SK-N-SH (cell line): ENCODE data around the gene IL31. TPM values are rescaled to one million over a fixed set of nuclear protein-coding genes. Genes with fewer than 3 reads are reported as not detected.

ENCODE experiments used
- CTCF ChIA-PET: fragments of 300-600, 350-600 bp; formaldehyde crosslinking; extraction: SDS; loops from one replicate; lab custom pipeline; 2021; lab: Yijun Ruan, JAX
- POLR2A ChIA-PET: fragments of 350-600 bp; sonication (Branson Sonifier 250); formaldehyde crosslinking; extraction: SDS; loops from one replicate; lab custom pipeline; 2020; ENCODE audit warnings: antibody characterized with exemption, inconsistent platforms; lab: Yijun Ruan, JAX
- DNase-seq: peaks from one replicate; pipeline ENCODE4 v3.0.0; 2012
- H2AFZ ChIP-seq: fragments of 200-600 bp; sonication (generic); 2 replicates; pipeline ENCODE4 v1.8.1; 2016; ENCODE audit warnings: antibody characterized with exemption, mild to moderate bottlenecking, low read depth
- H3F3A ChIP-seq: fragments of 200-600 bp; sonication (generic); replicated peaks from 2 replicates; pipeline ENCODE3; 2016; ENCODE audit warnings: antibody characterized with exemption, mild to moderate bottlenecking; ENCODE audit not compliant: insufficient read depth
- H3K27ac ChIP-seq, 2 experiments: fragments of 200-500 bp in 1 of 2; fragments of 200-600 bp in 1 of 2; sonication (Bioruptor generic) in 1 of 2; sonication (generic), shearing (Covaris generic) in 1 of 2; 2 replicates each; pipeline versions ENCODE4 v1.5.1 to v1.6.1; 2014 to 2016; ENCODE audit warnings: low read depth in 2 of 2, inconsistent platforms in 1 of 2, low read length in 1 of 2, mild to moderate bottlenecking in 1 of 2, mixed read lengths in 1 of 2
- H3K27me3 ChIP-seq: fragments of 200-600 bp; sonication (generic), shearing (Covaris generic); 2 replicates; pipeline ENCODE4 v1.6.1; 2016; ENCODE audit warnings: mixed run types; ENCODE audit not compliant: insufficient read depth
- H3K36me3 ChIP-seq, 2 experiments: fragments of 200-500 bp in 1 of 2; fragments of 200-600 bp in 1 of 2; sonication (Bioruptor generic) in 1 of 2; sonication (generic) in 1 of 2; replicated peaks in 1 of 2; 2 replicates each; pipeline versions ENCODE3 to v1.5.1; 2014 to 2016; ENCODE audit warnings: low read length in 1 of 2, mild to moderate bottlenecking in 1 of 2; ENCODE audit not compliant: insufficient read depth in 2 of 2, control insufficient read depth in 1 of 2
- H3K4me1 ChIP-seq, 2 experiments: fragments of 200-500 bp in 1 of 2; fragments of 200-600 bp in 1 of 2; sonication (Bioruptor generic) in 1 of 2; sonication (generic), shearing (Covaris generic) in 1 of 2; 2 replicates each; pipeline versions ENCODE4 v1.5.1 to v1.6.1; 2014 to 2016; ENCODE audit warnings: low read depth in 1 of 2, low read length in 1 of 2, mixed run types in 1 of 2; ENCODE audit not compliant: insufficient read depth in 2 of 2, control insufficient read depth in 1 of 2
- H3K4me2 ChIP-seq: fragments of 200-600 bp; sonication (generic), shearing (Covaris generic); 2 replicates; pipeline ENCODE4 v1.6.1; 2017; ENCODE audit warnings: mixed run types
- H3K4me3 ChIP-seq, 2 experiments: fragments of 200-500 bp in 1 of 2; fragments of 200-600 bp in 1 of 2; sonication (Bioruptor generic) in 1 of 2; sonication (generic), shearing (Covaris generic) in 1 of 2; 2 replicates each; pipeline versions ENCODE4 v1.5.1 to v1.8.1; 2014 to 2016; ENCODE audit warnings: low read depth in 2 of 2, inconsistent platforms in 1 of 2, low read length in 1 of 2, mild to moderate bottlenecking in 1 of 2, mixed read lengths in 1 of 2, moderate library complexity in 1 of 2
- H3K79me2 ChIP-seq: fragments of 200-600 bp; sonication (generic); 2 replicates; pipeline ENCODE4 v1.8.1; 2017; ENCODE audit warnings: mild to moderate bottlenecking; ENCODE audit not compliant: insufficient read depth
- H3K9ac ChIP-seq: fragments of 200-600 bp; sonication (generic); 2 replicates; pipeline ENCODE4 v1.6.1; 2017; ENCODE audit warnings: mixed run types
- H3K9me2 ChIP-seq: fragments of 200-600 bp; sonication (generic); 2 replicates; pipeline ENCODE4 v1.6.1; 2017; ENCODE audit warnings: mixed run types
- H3K9me3 ChIP-seq: fragments of 200-600 bp; sonication (generic); 2 replicates; pipeline ENCODE4 v1.6.1; 2017; ENCODE audit warnings: mixed run types, mild to moderate bottlenecking, moderate library complexity
- H4K20me1 ChIP-seq: fragments of 200-600 bp; sonication (generic); 2 replicates; pipeline ENCODE4 v1.6.1; 2017; ENCODE audit warnings: mild to moderate bottlenecking, mixed run types; ENCODE audit not compliant: insufficient read depth
- CHD2 ChIP-seq: fragments of 150-350 bp; IDR thresholded peaks from 2 replicates; pipeline ENCODE4 v1.6.1; 2018; ENCODE audit warnings: low read length; ENCODE audit not compliant: partially characterized antibody
- CTCF ChIP-seq: fragments of 200-600 bp; sonication (generic); IDR thresholded peaks from 2 replicates; pipeline ENCODE4 v1.6.1; 2017; ENCODE audit warnings: antibody characterized with exemption, mild to moderate bottlenecking, moderate library complexity
- ELF1 ChIP-seq: IDR thresholded peaks from 2 replicates; pipeline ENCODE4 v1.4.0; 2012
- EP300 ChIP-seq, 2 experiments: IDR thresholded peaks; 2 replicates each; pipeline versions ENCODE4 v1.4.0 to v1.6.1; 2012; ENCODE audit warnings: borderline replicate concordance in 1 of 2, low read depth in 1 of 2, low read length in 1 of 2
- FOSL2 ChIP-seq: IDR thresholded peaks from 2 replicates; pipeline ENCODE4 v1.4.0; 2012; ENCODE audit warnings: low read depth, mild to moderate bottlenecking, moderate library complexity, borderline replicate concordance
- FOXJ3 ChIP-seq: sonication (generic); formaldehyde crosslinking; IDR thresholded peaks from 2 replicates; pipeline ENCODE4 v1.5.1; 2020; ENCODE audit warnings: mild to moderate bottlenecking, missing genetic modification reagents
- GATA2 ChIP-seq: sonication (generic); formaldehyde crosslinking; IDR thresholded peaks from 2 replicates; pipeline ENCODE4 v1.5.0; 2020; ENCODE audit warnings: mild to moderate bottlenecking, missing genetic modification reagents
- IRF3 ChIP-seq: fragments of 150-350 bp; IDR thresholded peaks from 2 replicates; pipeline ENCODE4 v1.6.1; 2016; ENCODE audit warnings: mild to moderate bottlenecking, low read depth, low read length
- MAX ChIP-seq: IDR thresholded peaks from 2 replicates; pipeline ENCODE4 v1.4.0; 2012; ENCODE audit warnings: low read depth
- MEF2A ChIP-seq: IDR thresholded peaks from 2 replicates; pipeline ENCODE4 v1.4.0; 2012; ENCODE audit warnings: low read depth, borderline replicate concordance
- MXI1 ChIP-seq: IDR thresholded peaks from 2 replicates; pipeline ENCODE4 v1.6.1; 2012; ENCODE audit warnings: mild to moderate bottlenecking, low read depth, low read length, improper control_type of control experiment
- PBX3 ChIP-seq: IDR thresholded peaks from 2 replicates; pipeline ENCODE4; 2012
- RAD21 ChIP-seq: IDR thresholded peaks from 2 replicates; pipeline ENCODE4 v1.6.1; 2012; ENCODE audit warnings: mild to moderate bottlenecking, low read length
- RFX5 ChIP-seq: IDR thresholded peaks from 2 replicates; pipeline ENCODE4 v1.6.1; 2012; ENCODE audit warnings: mild to moderate bottlenecking, improper control_type of control experiment, low read length
- SIN3A ChIP-seq: IDR thresholded peaks from 2 replicates; pipeline ENCODE4 v1.6.1; 2012; ENCODE audit warnings: low read depth, mild to moderate bottlenecking, low read length, moderate library complexity, borderline replicate concordance
- SMC3 ChIP-seq: IDR thresholded peaks from 2 replicates; pipeline ENCODE4 v1.6.1; 2012; ENCODE audit warnings: low read depth, low read length, improper control_type of control experiment
- TAF1 ChIP-seq: IDR thresholded peaks from 2 replicates; pipeline ENCODE4 v1.6.1; 2012; ENCODE audit warnings: low read depth, mild to moderate bottlenecking, low read length, moderate library complexity, borderline replicate concordance
- TCF12 ChIP-seq: IDR thresholded peaks from 2 replicates; pipeline ENCODE4 v1.4.0; 2012
- TEAD4 ChIP-seq: IDR thresholded peaks from 2 replicates; pipeline ENCODE4 v1.4.0; 2012; ENCODE audit warnings: mild to moderate bottlenecking, borderline replicate concordance; ENCODE audit not compliant: insufficient read depth
- USF2 ChIP-seq: fragments of 150-350 bp; IDR thresholded peaks from 2 replicates; pipeline ENCODE4 v1.6.1; 2017; ENCODE audit warnings: antibody characterized with exemption, low read length, low read depth, borderline replicate concordance
- YY1 ChIP-seq: IDR thresholded peaks from 2 replicates; pipeline ENCODE4 v1.4.0; 2012; ENCODE audit warnings: low read depth, mild to moderate bottlenecking
- WGBS: methylation state at CpG from one replicate; pipeline ENCODE4 v1.1.6; 2017; ENCODE audit warnings: low lambda C conversion rate; 5-methylcytosine and 5-hydroxymethylcytosine counted together
- polyA plus RNA-seq, 3 experiments: library from polyadenylated mRNA; depleted of rRNA; stranded (reverse); fragments of >200 nt; gene quantifications; 2 replicates each; pipeline ENCODE4 v1.2.3, GENCODE V29; 2012

Gene IL31
- polyA plus RNA-seq, 1 of the 3 experiments (the other 2 are of a cell fraction), result not detected

GRCh38 chr12:122195405-122195804 lies 21.4 kb upstream of the IL31 start:
- H3K9me2 ChIP-seq, result no peaks in the 10 kb centered on the region
- TF ChIP-seq USF2, result no peak
- no peak for TF ChIP-seq SMC3
- no peak for TF ChIP-seq MEF2A
- TF ChIP-seq CTCF, result no peak
- no peak for TF ChIP-seq YY1
- no peak for TF ChIP-seq FOSL2
- TF ChIP-seq ELF1, result no peak
- TF ChIP-seq TCF12, result no peak
- no peak for TF ChIP-seq MAX
- no peak for TF ChIP-seq RAD21
- no peak for TF ChIP-seq FOXJ3 (CRISPR knock-in tag)
- no peak for TF ChIP-seq MXI1
- WGBS, result 71% methylated on average over 4 of the region's 4 CpGs
- no peak overlapping the region for H2AFZ ChIP-seq
- ChIA-PET POLR2A (no interaction called here), CTCF (interaction anchor here (1.1 to 2.5 kb wide), 3 partner anchors 72 to 160 kb away, joined by 3 to 11 read pairs (median 5); no protein-coding TSS in a partner anchor)
- no peaks in the 10 kb centered on the region for H3K36me3 ChIP-seq
- no peak overlapping the region for H3K4me3 ChIP-seq
- H3K4me1 ChIP-seq, result no peaks in the 10 kb centered on the region; a peak in 1 of 4 replicates
- no peaks in the 10 kb centered on the region for H3K79me2 ChIP-seq
- no peak for DNase-seq
- no peak overlapping the region for H3K27ac ChIP-seq
- no peak overlapping the region for H3K4me2 ChIP-seq
- no peaks in the 10 kb centered on the region for H4K20me1 ChIP-seq
- no peaks in the 10 kb centered on the region for H3K27me3 ChIP-seq
- no peak overlapping the region for H3K9ac ChIP-seq
- no peaks in the 10 kb centered on the region for H3F3A ChIP-seq
- no peaks in the 10 kb centered on the region; the same call in 1 of the 2 replicates for H3K9me3 ChIP-seq

GRCh38 chr12:122194804-122195203 lies 20.8 kb upstream of the IL31 start:
- no peaks in the 10 kb centered on the region for H3F3A ChIP-seq
- DNase-seq, result no peak
- no peak overlapping the region for H3K4me3 ChIP-seq
- no peaks in the 10 kb centered on the region for H3K36me3 ChIP-seq
- 63% methylated on average over 1 of the region's 1 CpG for WGBS
- TF ChIP-seq TAF1 (no peak), TCF12 (no peak), FOXJ3 (CRISPR knock-in tag) (no peak), IRF3 (no peak), RFX5 (no peak), RAD21 (no peak), USF2 (no peak), CHD2 (no peak), EP300 (IDR thresholded peaks at IDR 0.05; ENCODE audit: borderline replicate concordance in 1 of 2, low read depth in 1 of 2, low read length in 1 of 2) (no peak), GATA2 (no peak), FOSL2 (no peak), SIN3A (no peak), PBX3 (no peak), TEAD4 (no peak)
- TF ChIP-seq, all 33 proteins: peak for 0
- H2AFZ ChIP-seq, result no peak overlapping the region
- H3K9ac ChIP-seq, result no peak overlapping the region
- CTCF ChIA-PET, result interaction anchor here (1.1 to 2.5 kb wide), 3 partner anchors 71 to 161 kb away, joined by 3 to 11 read pairs (median 8); no protein-coding TSS in a partner anchor
- no peak overlapping the region for H3K4me2 ChIP-seq
- no peaks in the 10 kb centered on the region for H3K27me3 ChIP-seq
- H3K4me1 ChIP-seq, result no peaks in the 10 kb centered on the region
- no peaks in the 10 kb centered on the region for H3K79me2 ChIP-seq
- no peaks in the 10 kb centered on the region for H4K20me1 ChIP-seq
- H3K9me3 ChIP-seq, result no peaks in the 10 kb centered on the region; the same call in 1 of the 2 replicates
- POLR2A ChIA-PET, result no interaction called here
- no peaks in the 10 kb centered on the region for H3K9me2 ChIP-seq
- H3K27ac ChIP-seq, result no peak overlapping the region
